ENCODE results near the gene BBLN. TPM values are rescaled to one million over a fixed set of nuclear protein-coding genes. Genes with fewer than 3 reads are reported as not detected.

Gene BBLN
- total RNA-seq, 1 experiment from 2014 or later: 41.9 TPM

DNA sequence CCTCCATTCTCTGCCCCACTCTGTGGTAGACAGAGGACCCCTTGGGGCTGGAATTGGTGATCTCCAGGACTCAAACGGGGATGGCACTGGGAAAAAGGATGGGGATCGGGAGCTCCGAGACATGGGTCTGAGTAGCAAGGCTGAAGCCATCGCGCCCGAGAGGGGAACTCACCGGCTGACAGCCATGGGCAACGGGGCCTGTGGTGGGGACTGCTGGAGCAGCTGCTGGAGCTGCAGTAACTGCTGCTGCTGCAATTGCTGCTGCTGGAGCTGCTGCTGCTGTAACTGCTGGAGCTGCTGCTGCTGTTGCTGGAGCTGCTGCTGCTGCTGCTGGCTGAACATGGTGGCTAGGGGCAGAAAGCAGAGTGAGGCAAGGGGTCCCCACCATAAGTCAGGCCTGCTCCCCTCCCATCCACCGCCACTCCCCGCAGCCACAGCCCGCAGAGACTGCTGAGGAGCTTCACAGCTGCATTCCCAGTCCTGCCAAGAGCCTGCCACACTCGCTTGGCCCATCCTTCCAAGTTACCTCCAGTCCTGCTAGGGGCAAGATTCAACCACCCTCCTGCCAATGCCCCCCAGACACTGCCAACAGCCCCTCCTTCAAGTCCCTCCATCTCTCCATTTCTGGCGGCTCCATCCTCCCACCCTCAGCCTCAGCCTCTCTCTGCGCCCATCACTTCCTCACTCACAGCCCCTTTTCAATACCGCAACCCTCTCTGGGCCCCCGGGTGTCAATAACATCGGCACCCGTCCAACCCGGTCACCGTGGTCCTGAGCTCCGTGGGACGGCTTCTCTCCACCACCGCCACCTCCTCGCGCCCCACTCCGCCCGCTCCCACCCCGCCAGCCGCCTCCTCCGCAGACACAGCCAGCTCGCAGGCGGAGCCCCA lies 30.7 kb downstream of the BBLN start:
- peak overlapping the region; percentile 97 for H3K4me3 ChIP-seq (ENCODE audit: low read depth, low read length, poor library complexity, severe bottlenecking)
- H3K27ac ChIP-seq (ENCODE audit: low read depth, low read length, poor library complexity, severe bottlenecking): peak overlapping the region; percentile 92
- peaks cover 23% of the 10 kb centered on the region for H3K4me1 ChIP-seq (ENCODE audit: insufficient read depth, low read length, poor library complexity, severe bottlenecking)
- intact Hi-C loops (cut with micrococcal nuclease; ENCODE audit: unreplicated experiment): no loop called here
- no TSS peak for BruUV-seq (replicated peaks)
- H3K36me3 ChIP-seq (ENCODE audit: insufficient read depth, low read length, poor library complexity, severe bottlenecking): peaks cover 24% of the 10 kb centered on the region
- H3K27me3 ChIP-seq (replicated peaks; ENCODE audit: insufficient read depth, low read depth, low read length, poor library complexity): no peaks in the 10 kb centered on the region
- no peaks in the 10 kb centered on the region for H3K9me3 ChIP-seq (ENCODE audit: low read depth, low read length, poor library complexity, severe bottlenecking)
- POLR2A ChIA-PET (ENCODE audit: low non-redundant PET): interaction anchor here (0.6 kb wide), 1 partner anchor 33 kb away, joined by 3 read pairs; no protein-coding TSS in a partner anchor
- no peak for DNase-seq (ENCODE audit: low spot score)
- CTCF ChIA-PET: no interaction called here
- TF ChIP-seq, protein P1, sequence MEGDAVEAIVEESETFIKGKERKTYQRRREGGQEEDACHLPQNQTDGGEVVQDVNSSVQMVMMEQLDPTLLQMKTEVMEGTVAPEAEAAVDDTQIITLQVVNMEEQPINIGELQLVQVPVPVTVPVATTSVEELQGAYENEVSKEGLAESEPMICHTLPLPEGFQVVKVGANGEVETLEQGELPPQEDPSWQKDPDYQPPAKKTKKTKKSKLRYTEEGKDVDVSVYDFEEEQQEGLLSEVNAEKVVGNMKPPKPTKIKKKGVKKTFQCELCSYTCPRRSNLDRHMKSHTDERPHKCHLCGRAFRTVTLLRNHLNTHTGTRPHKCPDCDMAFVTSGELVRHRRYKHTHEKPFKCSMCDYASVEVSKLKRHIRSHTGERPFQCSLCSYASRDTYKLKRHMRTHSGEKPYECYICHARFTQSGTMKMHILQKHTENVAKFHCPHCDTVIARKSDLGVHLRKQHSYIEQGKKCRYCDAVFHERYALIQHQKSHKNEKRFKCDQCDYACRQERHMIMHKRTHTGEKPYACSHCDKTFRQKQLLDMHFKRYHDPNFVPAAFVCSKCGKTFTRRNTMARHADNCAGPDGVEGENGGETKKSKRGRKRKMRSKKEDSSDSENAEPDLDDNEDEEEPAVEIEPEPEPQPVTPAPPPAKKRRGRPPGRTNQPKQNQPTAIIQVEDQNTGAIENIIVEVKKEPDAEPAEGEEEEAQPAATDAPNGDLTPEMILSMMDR (conservative IDR thresholded peaks at IDR 0.05; ENCODE audit: low read depth, low read length): no peak
- TF ChIP-seq EZH2 (IDR thresholded peaks at IDR 0.05; ENCODE audit: borderline replicate concordance, low read depth, low read length, poor library complexity, severe bottlenecking): no peak

DNA sequence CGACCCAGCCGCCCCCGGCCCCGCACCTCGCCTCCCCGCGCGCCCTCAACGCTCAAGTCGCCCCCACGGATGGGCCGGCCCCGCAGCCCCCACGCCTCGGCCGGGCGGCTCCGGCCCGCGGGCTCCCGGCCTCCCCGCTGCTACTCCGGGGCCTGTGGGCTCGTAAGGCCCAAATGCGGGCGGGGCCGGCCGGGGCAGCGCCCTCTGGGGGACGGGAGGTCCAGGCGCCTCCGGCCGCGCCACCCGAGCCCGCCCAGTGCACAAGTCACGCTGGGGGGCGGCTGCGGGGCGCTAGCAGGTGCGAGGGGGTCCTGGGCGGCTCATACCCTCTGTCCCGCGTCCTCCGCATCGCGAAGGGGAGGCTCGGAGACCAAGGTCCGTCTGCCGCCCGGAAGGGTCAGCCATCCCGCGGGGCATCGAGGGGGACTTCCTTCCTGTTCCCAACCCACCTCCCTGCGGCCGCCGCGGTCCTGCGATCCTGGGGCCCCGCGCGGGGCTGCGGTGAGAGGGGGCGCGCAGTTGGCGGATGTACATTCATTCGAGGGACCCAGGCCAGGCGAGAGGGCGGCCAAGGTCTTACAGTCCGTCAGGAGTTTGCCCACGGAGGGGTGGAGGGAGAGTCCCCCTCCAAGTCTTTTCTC lies 31.5 kb downstream of the BBLN start, which contains the start of gene CIZ1:
Gene CIZ1 (minus strand): TSS at position 167 of the 641 bp plus-strand sequence. CDS start 715 bp downstream, outside the sequence.
- POLR2A ChIA-PET (ENCODE audit: low non-redundant PET): no interaction called here
- peak; percentile 84 for DNase-seq (ENCODE audit: low spot score)
- H3K27me3 ChIP-seq (replicated peaks; ENCODE audit: insufficient read depth, low read depth, low read length, poor library complexity): no peaks in the 10 kb centered on the region
- peak within 1 kb of the TSS; percentile 92 for H3K27ac ChIP-seq (ENCODE audit: low read depth, low read length, poor library complexity, severe bottlenecking)
- no TSS peak for BruUV-seq (replicated peaks)
- CTCF ChIA-PET: no interaction called here
- peaks cover 24% of the 10 kb centered on the region for H3K36me3 ChIP-seq (ENCODE audit: insufficient read depth, low read length, poor library complexity, severe bottlenecking)
- intact Hi-C loops (cut with micrococcal nuclease; ENCODE audit: unreplicated experiment): no loop called here
- no peaks in the 10 kb centered on the region for H3K9me3 ChIP-seq (ENCODE audit: low read depth, low read length, poor library complexity, severe bottlenecking)
- peak within 1 kb of the TSS; percentile 97 for H3K4me3 ChIP-seq (ENCODE audit: low read depth, low read length, poor library complexity, severe bottlenecking)
- TF ChIP-seq EZH2 (IDR thresholded peaks at IDR 0.05; ENCODE audit: borderline replicate concordance, low read depth, low read length, poor library complexity, severe bottlenecking): no peak
- TF ChIP-seq, protein P1 (conservative IDR thresholded peaks at IDR 0.05; ENCODE audit: low read depth, low read length): peak; percentile 65
- H3K4me1 ChIP-seq (ENCODE audit: insufficient read depth, low read length, poor library complexity, severe bottlenecking): peaks cover 23% of the 10 kb centered on the region

DNA sequence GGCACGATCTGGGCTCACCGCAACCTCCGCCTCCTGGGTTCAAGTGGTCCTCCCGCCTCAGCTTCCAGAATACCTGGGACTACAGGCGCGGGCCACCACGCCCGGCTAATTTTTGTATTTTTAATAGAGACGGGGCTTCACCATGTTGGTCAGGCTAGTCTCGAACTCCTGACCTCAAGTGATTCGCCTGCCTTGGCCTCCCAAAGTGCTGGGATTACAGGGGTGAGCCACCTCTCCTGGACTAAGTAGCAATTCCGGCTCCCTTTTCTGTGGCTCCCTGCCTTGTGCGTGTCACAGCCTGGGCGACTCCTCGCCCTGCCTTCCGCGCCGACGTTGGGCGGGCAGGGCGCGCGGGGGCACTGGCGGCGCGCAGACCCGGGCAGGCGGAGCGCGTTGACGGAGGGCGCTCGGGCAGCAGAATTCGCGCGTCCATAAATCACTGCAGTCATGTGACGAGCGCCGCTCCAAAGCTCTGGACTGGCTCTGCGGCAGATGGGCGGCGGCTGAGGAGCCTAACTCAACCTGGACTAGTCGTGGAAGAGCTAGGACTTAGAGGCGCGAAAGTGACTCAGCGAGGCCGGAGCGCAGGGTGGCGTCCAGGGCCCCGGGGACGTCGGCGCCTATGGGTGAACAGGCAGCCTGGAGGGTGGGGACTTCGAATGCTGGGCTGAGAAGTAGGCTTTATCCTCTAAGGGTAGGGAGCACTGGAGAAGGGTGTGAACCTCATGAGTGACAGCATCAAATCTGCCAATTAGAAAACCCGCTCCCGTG lies 32.7 kb downstream of the BBLN start:
- Histone ChIP-seq H3K9me3 (ENCODE audit: low read depth, low read length, poor library complexity, severe bottlenecking) (no peaks in the 10 kb centered on the region), H3K4me3 (ENCODE audit: low read depth, low read length, poor library complexity, severe bottlenecking) (no peak overlapping the region), H3K27ac (ENCODE audit: low read depth, low read length, poor library complexity, severe bottlenecking) (no peak overlapping the region), H3K4me1 (ENCODE audit: insufficient read depth, low read length, poor library complexity, severe bottlenecking) (peaks cover 23% of the 10 kb centered on the region), H3K27me3 (replicated peaks; ENCODE audit: insufficient read depth, low read depth, low read length, poor library complexity) (no peaks in the 10 kb centered on the region), H3K36me3 (ENCODE audit: insufficient read depth, low read length, poor library complexity, severe bottlenecking) (peaks cover 19% of the 10 kb centered on the region)
- BruUV-seq (replicated peaks): no TSS peak
- no peak for TF ChIP-seq EZH2 (IDR thresholded peaks at IDR 0.05; ENCODE audit: borderline replicate concordance, low read depth, low read length, poor library complexity, severe bottlenecking)
- TF ChIP-seq, protein P1 (conservative IDR thresholded peaks at IDR 0.05; ENCODE audit: low read depth, low read length): no peak
- DNase-seq (ENCODE audit: low spot score): peak; percentile 87
- intact Hi-C loops (cut with micrococcal nuclease; ENCODE audit: unreplicated experiment): no loop called here
- POLR2A ChIA-PET (ENCODE audit: low non-redundant PET): no interaction called here
- CTCF ChIA-PET: interaction anchor here (1.2 kb wide), 1 partner anchor 49 kb away, joined by 3 read pairs; no protein-coding TSS in a partner anchor
